ENCODE data around the gene FARSA.
"Not testable (repeated sequence)": the region's sequence is repeated elsewhere in the genome, so short reads cannot be mapped to it uniquely, and the experiment has no call there.

FARSA gene

DNA sequence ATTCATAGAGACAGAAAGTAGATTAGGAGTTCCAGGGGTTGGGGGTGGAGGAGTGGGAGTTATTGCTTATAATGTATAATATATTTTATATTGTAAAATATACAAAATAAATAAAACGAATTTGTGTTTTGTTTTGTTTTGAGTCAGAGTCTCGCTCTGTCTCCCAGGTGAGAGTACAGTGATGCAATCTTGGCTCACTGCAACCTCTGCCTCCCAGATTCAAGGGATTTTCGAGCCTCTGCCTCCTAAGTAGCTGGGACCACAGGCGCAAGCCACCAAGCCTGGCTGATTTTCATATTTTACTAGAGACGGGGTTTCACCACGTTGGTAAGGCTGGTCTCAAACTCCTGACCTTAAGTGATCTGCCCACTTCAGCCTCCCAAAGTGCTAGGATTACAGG lies 26.0 kb upstream of the FARSA start:
- H3K9me3 ChIP-seq (ENCODE audit: control insufficient read depth, insufficient read depth, low read length): no peaks in the 10 kb centered on the region
- no peak overlapping the region for H3K9ac ChIP-seq (ENCODE audit: low read depth, low read length)
- H3K4me1 ChIP-seq (ENCODE audit: insufficient read depth, low read length): no peaks in the 10 kb centered on the region
- H3K36me3 ChIP-seq (ENCODE audit: insufficient read depth, low read length): no peaks in the 10 kb centered on the region

DNA sequence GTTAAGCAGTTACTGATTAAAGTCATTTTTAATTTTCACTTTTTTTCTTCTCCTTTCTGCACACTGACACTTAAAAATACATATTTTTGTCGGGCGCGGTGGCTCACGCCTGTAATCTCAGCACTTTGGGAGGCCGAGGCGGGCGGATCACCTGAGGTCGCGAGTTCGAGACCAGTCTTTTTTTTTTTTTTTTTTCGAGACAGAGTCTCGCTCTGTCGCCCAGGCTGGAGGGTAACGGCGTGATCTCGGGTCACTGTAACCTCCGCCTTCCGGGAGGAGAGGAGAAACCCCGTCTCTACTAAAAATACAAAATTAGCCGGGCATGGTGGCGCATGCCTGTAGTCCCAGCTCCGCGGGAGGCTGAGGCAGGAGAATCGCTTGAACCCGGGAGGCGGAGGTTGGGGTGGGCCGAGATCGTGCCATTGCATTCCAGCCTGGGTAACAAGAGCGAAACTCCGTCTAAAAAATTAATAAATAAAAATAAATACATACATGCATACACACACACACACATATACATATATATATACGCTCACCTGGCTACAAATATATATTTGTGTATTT lies 24.0 kb upstream of the FARSA start:
- H3K9ac ChIP-seq (ENCODE audit: low read depth, low read length): peak overlapping the region; percentile 97
- H3K36me3 ChIP-seq (ENCODE audit: insufficient read depth, low read length); H3K9me3 ChIP-seq (ENCODE audit: control insufficient read depth, insufficient read depth, low read length); H3K4me1 ChIP-seq (ENCODE audit: insufficient read depth, low read length): not testable (repeated sequence)

DNA sequence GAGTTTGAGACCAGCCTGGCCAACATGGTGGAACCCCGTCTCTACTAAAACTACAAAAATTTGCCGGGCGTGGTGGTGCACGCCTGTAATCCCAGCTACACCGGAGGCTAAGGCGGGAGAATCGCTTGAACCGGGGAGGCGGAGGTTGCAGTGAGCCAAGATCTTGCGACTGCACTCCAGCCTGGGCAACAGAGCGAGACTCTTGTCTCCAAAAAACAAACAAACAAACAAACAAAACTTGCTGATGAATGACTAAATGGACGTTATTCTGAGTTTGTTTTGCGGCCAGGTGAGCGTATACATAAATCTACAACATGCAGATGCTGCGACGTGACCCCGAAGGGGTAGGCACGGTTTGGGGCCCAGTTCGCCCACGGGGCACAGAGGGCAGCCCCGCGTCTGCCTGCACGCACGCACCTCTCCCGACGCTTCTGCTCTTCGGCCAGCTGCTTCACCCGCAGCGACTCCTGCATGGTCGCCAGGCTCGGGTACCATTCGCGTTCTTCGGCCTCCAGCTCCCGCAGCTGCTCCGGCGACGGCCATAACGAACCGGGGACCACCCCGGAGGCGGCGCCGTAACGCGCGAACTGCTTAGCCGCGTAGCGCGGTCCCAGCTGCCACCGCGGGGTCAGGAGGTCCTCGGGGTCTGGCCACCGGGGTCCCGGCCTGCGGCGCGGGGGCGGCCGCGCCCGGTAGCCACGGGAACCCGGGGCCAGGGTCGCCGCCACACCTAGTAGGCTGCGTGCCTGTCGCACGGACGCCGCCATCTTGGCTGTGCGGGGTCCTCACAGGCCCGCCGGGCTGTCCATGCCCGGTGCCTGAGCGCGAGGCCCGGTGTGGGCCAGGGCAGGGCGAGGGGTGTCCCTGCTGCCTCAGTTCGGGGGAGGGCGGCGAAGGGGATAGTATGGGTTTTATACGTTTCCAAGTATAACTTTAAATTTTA lies 23.2 kb upstream of the FARSA start, which contains the start of gene GADD45GIP1:
Gene GADD45GIP1 (minus strand): TSS at position 778 of the 943 bp plus-strand sequence. CDS start 11 bp downstream, at position 767.
- H3K36me3 ChIP-seq (ENCODE audit: insufficient read depth, low read length): peaks cover 2% of the 10 kb centered on the region; the same call in 1 of the 2 replicates
- peak within 1 kb of the TSS; percentile 97 for H3K9ac ChIP-seq (ENCODE audit: low read depth, low read length)
- H3K9me3 ChIP-seq (ENCODE audit: control insufficient read depth, insufficient read depth, low read length): no peaks in the 10 kb centered on the region
- no peaks in the 10 kb centered on the region for H3K4me1 ChIP-seq (ENCODE audit: insufficient read depth, low read length)

DNA sequence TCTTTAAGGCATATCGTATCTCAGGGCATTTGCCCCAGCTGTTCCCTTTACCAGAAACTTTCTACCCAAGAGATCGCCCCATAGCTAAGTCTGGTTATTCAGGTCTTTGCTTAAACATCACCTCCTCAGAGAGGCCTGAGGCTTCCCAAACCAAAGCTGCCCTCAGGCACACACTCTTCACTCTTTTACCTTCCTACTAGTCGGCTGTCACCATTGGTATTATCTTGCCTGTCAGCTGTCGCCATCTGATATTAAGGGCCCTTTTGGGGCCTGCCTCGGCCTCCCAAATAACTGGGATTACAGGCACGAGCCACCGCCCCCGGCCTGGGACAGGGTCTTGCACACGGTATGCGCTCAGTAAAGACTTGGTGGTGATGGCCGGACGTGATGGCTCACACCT lies 22.5 kb upstream of the FARSA start:
- H3K9ac ChIP-seq (ENCODE audit: low read depth, low read length): peak overlapping the region; percentile 97
- peaks cover 2% of the 10 kb centered on the region; the same call in 1 of the 2 replicates for H3K36me3 ChIP-seq (ENCODE audit: insufficient read depth, low read length)
- no peaks in the 10 kb centered on the region for H3K9me3 ChIP-seq (ENCODE audit: control insufficient read depth, insufficient read depth, low read length)
- H3K4me1 ChIP-seq (ENCODE audit: insufficient read depth, low read length): no peaks in the 10 kb centered on the region

DNA sequence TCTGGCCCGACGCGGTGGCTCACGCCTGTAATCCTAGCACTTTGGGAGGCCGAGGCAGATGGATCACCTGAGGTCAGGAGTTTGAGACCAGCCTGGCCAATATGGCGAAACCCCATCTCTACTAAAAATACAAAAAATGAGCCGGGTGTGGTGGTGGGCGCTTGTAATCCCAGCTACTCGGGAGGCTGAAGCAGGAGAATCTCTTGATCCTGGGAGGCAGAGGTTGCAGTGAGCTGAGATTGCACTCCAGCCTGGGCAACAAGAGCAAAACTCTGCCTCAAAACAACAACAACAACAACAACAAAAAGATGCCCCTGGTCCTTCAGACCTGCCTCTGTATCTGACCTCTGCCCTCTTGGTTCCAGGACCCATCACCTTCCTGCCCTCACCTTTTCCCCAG lies 22.1 kb upstream of the FARSA start:
- H3K9me3 ChIP-seq (ENCODE audit: control insufficient read depth, insufficient read depth, low read length); H3K36me3 ChIP-seq (ENCODE audit: insufficient read depth, low read length); H3K4me1 ChIP-seq (ENCODE audit: insufficient read depth, low read length): not testable (repeated sequence)
- H3K9ac ChIP-seq (ENCODE audit: low read depth, low read length): peak overlapping the region; percentile 97; the same call in 1 of the 2 replicates

DNA sequence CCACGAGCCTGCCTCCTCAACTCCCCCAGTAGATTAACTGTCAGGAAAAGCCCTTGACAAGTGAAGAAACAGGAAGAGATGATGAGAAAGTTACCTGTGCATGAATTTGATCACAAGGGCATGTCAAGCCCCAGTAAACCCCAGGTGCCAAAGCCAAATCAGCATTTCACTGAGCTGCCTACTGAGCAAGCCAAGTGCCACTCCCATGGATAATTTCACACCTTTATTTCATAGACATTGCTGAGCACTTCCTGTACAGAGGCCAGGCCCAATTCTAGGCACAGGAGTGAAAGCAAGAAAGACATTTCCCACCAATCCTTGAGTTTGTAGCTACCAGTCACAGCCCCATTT lies 21.1 kb upstream of the FARSA start:
- Histone ChIP-seq H3K36me3 (ENCODE audit: insufficient read depth, low read length) (peaks cover 2% of the 10 kb centered on the region; the same call in 1 of the 2 replicates), H3K9ac (ENCODE audit: low read depth, low read length) (no peak overlapping the region), H3K4me1 (ENCODE audit: insufficient read depth, low read length) (no peaks in the 10 kb centered on the region), H3K9me3 (ENCODE audit: control insufficient read depth, insufficient read depth, low read length) (no peaks in the 10 kb centered on the region)

DNA sequence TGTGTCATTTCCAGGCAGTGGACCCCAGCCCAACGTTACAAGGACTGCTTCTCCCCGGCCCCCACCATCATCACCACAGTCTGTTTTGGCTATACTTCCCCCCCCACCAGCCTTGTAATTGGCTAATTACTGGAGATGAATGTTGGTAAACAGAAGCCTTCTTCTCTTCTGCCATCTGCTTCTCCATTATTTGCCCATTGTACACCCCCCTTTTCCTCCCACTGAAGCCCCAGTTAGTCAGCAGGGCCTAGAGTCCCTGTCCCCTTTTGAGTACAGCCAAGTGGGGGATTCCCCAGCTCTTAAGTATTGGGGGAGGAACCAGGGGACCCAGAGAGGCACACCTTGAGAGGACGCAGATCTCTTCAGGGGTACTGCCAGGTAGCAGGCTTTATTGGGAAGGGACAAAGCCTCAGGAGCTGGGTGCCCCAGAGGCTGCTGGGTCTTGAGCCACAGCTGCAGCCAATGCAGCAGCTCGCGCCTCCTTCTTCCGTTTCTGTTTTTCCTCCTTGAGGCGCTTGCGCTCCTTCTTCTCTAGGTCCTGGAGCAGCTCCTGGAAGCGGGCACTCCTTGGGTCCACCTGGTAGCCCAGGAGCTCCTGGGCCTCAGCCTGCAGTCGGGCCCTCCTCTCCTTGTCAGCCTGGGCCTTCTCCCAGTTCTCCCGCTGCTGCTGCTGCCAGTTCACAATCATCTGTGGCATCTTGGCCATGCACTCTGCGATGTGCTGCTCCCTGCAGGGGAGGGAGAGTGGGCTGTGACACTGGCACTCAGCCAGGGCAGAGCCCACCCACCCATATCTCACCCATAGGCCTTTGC lies 20.5 kb upstream of the FARSA start:
- no peaks in the 10 kb centered on the region for H3K9me3 ChIP-seq (ENCODE audit: control insufficient read depth, insufficient read depth, low read length)
- H3K36me3 ChIP-seq (ENCODE audit: insufficient read depth, low read length): peaks cover 2% of the 10 kb centered on the region; the same call in 1 of the 2 replicates
- H3K4me1 ChIP-seq (ENCODE audit: insufficient read depth, low read length): no peaks in the 10 kb centered on the region
- H3K9ac ChIP-seq (ENCODE audit: low read depth, low read length): no peak overlapping the region

DNA sequence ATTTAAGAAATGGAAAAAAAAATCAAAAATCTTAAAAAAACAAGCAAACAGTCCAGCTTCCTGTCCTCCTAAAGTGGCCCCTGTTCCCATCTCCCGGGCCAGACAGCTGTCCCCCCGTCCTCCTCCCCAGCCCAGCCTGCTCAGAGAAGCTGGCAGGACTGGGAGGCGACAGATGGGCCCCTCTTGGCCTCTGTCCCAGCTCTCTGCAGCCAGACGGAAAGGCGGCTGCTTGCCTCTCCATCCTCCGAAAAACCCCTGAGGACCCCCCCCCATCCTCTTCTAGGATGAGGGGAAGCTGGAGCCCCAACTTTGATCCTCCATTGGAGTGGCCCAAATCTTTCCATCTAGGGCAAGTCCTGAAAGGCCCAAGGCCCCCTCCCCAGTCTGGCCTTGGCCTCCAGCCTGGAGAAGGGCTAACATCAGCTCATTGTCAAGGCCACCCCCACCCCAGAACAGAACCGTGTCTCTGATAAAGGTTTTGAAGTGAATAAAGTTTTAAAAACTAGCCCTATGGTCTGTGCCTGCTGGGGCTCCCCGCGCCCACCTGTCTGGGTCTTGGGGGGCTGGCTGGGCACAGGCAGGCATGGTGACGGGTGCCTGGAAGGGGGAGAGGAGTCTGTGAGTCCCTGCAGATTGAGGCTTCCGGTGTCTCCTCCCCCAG lies 19.8 kb upstream of the FARSA start:
- no peak overlapping the region for H3K9ac ChIP-seq (ENCODE audit: low read depth, low read length)
- peaks cover 2% of the 10 kb centered on the region; the same call in 1 of the 2 replicates for H3K36me3 ChIP-seq (ENCODE audit: insufficient read depth, low read length)
- no peaks in the 10 kb centered on the region for H3K4me1 ChIP-seq (ENCODE audit: insufficient read depth, low read length)
- no peaks in the 10 kb centered on the region for H3K9me3 ChIP-seq (ENCODE audit: control insufficient read depth, insufficient read depth, low read length)

DNA sequence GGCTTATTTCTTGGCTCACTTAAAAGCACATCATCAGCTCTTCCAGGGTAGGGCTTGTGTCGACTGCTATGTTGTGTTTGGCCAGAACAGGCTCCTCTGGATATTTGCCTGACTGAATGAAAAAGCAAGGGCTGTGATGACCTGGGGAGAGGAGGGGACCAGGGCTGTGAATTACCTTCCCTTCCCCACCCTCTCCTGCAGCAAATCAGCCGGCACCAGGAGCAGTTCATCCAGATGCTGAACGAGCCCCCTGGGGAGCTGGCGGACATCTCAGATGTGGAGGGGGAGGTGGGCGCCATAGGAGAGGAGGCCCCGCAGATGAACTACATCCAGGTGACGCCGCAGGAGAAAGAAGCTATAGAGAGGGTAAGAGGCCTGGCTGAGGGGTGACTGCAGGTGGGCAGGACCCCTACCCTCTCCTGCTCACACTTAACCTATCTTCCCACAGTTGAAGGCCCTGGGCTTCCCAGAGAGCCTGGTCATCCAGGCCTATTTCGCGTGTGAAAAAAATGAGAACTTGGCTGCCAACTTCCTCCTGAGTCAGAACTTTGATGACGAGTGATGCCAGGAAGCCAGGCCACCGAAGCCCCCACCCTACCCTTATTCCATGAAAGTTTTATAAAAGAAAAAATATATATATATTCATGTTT lies 19.1 kb upstream of the FARSA start:
- H3K9me3 ChIP-seq (ENCODE audit: control insufficient read depth, insufficient read depth, low read length): no peaks in the 10 kb centered on the region
- H3K36me3 ChIP-seq (ENCODE audit: insufficient read depth, low read length): peaks cover 6% of the 10 kb centered on the region; the same call in 1 of the 2 replicates
- H3K9ac ChIP-seq (ENCODE audit: low read depth, low read length): no peak overlapping the region
- no peaks in the 10 kb centered on the region for H3K4me1 ChIP-seq (ENCODE audit: insufficient read depth, low read length)

DNA sequence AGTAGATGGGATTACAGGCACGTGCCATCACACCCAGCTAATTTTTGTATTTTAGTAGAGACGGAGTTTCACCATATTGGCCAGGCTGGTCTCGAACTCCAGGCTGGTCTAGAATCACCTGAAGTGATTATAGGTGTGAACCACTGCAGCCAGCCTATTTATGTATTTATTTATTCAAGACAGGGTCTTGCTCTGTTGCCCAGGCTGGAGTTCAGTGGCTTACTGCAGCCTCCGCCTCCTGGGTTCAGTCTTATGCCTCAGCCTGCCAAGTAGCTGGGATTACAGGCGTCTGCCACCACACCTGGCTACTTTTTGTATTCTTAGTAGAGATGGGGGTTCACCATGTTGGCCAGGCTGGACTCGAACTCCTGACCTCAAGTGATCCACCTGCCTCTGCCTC lies 18.5 kb upstream of the FARSA start:
- H3K9me3 ChIP-seq (ENCODE audit: control insufficient read depth, insufficient read depth, low read length); H3K9ac ChIP-seq (ENCODE audit: low read depth, low read length); H3K36me3 ChIP-seq (ENCODE audit: insufficient read depth, low read length); H3K4me1 ChIP-seq (ENCODE audit: insufficient read depth, low read length): not testable (repeated sequence)

DNA sequence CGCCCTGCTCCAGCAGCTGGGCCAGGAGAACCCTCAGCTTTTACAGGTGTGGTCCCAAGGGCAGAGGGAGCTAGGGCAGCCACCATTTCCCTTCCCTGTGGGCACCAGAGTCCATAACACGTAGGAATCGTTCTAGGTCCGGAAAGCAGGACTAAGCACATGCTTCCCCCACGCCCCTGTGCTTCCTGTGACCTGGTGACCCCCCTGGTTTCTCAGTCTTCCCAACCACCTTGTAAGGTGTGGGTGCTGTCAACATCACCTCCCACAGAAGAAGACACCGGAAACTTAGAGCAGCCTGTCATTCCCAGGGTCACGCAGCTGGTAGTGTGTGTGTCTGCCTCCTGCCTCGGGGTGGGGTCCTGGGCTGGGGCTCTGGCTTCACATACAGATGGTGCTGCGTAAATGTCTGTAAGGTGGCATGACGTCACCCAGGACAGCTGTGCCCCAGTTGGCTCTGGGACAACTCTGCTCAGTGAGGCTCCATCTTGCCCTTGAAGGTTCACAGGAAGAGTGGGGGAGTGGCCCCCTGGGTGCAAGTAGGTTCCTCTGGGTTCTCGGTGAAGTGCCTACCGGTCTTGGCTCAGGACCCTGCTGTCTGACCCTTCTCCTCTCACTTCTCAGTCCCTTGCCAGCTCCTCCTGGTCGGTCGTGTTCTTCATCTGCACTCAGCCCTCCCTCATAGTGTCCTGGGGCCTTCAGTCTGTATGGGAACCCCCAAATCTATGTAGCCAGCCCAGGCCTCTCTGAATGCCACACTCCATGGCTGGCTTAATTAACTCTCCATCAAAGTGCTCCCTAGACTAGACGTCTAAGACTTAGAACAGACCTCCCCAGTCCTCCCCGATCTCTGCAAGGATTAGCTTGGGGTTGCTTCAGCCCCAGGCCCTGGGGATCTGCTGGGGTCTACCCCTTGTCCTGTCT lies 16.1 kb upstream of the FARSA start:
- H3K4me1 ChIP-seq (ENCODE audit: insufficient read depth, low read length): no peaks in the 10 kb centered on the region

DNA sequence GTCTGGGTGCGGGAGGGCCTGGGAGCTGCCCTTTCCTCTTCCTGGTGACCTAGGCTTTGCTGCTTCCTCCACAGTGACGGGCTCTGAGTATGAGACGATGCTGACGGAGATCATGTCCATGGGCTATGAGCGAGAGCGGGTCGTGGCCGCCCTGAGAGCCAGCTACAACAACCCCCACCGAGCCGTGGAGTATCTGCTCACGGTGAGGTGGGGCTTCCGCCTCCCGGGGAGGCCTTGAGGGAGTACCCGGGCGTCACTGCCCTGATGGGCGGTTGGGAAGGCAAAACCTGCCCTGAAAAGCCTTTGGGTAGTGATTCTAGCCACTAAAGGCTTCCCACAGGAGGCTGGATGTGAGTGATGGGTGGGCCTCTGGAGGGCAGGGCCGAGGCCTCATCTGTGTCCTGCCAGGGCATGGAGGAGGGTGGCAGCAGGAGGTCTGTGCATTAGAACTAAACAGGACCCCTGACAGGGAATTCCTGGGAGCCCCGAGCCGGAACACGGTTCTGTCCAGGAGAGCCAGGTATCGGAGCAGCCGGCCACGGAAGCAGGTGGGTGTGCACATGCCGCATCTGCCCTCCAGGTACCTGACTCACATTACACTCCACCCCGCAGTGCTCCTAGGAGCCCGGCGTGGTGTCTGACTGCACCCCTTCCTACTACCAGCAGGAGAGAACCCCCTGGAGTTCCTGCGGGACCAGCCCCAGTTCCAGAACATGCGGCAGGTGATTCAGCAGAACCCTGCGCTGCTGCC lies 15.3 kb upstream of the FARSA start:
- no peak overlapping the region for H3K9ac ChIP-seq (ENCODE audit: low read depth, low read length)

More for the DNA sequence above, 16.1 kb upstream of the FARSA start:
- H3K9ac ChIP-seq (ENCODE audit: low read depth, low read length): no peak overlapping the region
- H3K36me3 ChIP-seq (ENCODE audit: insufficient read depth, low read length): peaks cover 8% of the 10 kb centered on the region; the same call in 1 of the 2 replicates
- no peaks in the 10 kb centered on the region for H3K9me3 ChIP-seq (ENCODE audit: control insufficient read depth, insufficient read depth, low read length)

More for the DNA sequence above, 15.3 kb upstream of the FARSA start:
- no peaks in the 10 kb centered on the region for H3K9me3 ChIP-seq (ENCODE audit: control insufficient read depth, insufficient read depth, low read length)
- no peaks in the 10 kb centered on the region for H3K4me1 ChIP-seq (ENCODE audit: insufficient read depth, low read length)
- peaks cover 7% of the 10 kb centered on the region; the same call in 1 of the 2 replicates for H3K36me3 ChIP-seq (ENCODE audit: insufficient read depth, low read length)
